Measurements from ENCODE around the gene CD52. TPM values are rescaled to one million over a fixed set of nuclear protein-coding genes. Genes with fewer than 3 reads are reported as not detected.

Gene CD52, protein sequence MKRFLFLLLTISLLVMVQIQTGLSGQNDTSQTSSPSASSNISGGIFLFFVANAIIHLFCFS
- total RNA-seq, result not detected in 2 replicates

DNA sequence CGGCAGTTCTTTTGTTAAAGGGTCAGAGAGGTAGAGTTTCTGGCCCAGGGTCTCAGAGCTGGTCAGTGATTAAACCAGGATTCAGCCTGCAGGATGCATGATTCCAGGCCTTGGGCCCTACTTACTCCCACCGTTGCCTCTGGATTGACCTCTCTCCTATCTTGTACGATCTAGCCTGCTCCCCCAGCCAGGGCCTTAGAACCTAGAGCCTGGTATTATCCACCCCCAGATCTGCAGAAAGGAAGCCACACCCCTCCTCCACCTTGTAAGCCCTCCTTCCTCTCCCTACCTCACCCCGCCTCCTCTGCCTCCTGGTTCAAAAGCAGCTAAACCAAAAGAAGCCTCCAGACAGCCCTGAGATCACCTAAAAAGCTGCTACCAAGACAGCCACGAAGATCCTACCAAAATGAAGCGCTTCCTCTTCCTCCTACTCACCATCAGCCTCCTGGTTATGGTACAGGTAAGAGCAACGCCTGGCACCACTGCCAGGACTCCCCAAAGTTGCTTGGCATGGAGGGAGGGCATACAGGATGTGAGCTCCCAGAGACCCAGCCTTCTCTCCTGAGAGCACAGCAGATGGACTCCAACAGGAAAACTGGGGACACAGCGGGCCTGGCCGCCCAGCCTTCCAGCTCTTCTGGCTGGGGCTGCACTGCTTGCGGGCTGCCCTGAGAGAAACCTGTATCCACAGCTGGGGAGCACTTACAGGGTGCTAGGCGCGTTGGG, at the start of gene CD52:
Gene CD52 (plus strand): TSS at position 347 of the 726 bp plus-strand sequence. CDS start 60 bp downstream, at position 407.
- DNase-seq (ENCODE audit: low read depth, low spot score), result no peak

DNA sequence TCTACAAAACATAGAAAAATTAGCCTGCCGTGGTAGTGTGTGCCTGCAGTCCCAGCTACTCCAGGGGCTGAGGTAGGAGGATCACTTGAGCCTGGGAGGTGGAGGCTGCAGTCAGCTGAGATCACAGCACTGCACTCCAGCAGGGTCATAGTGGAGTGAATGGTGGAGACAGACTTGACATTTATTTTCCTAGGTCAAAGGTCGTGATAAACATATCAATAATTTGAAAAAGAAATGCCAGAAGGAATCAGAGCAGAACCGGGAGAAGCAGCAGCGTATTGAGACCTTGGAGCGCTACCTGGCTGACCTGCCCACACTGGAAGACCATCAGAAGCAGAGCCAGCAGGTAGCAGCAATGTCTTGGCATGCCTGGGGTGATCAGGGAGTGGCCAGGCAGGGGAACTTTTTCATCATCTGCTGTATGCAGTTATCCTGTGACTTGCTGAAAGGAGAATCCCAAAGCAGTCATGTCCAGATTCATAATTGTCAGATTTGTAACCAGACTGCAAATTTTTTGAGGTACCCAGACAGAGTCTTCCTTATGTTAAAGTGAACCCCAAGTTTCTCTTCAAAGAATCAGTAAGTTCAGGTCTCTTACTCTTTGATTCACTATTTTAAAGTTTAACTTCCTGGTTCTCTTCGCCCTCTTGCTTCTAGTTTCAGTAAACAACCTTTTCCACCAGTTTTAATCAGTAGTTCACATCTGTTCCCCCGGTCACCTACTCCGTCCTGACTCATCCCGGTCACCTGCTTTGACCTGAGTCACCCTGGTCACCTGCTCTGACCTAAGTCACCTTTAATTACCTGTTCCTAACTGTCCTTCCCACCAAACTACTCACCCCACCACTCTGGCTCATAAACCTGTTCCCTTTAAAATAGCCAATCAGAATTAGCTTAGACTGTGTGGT, 49.2 kb upstream of the CD52 start:
- no peak for DNase-seq (ENCODE audit: low read depth, low spot score)

DNA sequence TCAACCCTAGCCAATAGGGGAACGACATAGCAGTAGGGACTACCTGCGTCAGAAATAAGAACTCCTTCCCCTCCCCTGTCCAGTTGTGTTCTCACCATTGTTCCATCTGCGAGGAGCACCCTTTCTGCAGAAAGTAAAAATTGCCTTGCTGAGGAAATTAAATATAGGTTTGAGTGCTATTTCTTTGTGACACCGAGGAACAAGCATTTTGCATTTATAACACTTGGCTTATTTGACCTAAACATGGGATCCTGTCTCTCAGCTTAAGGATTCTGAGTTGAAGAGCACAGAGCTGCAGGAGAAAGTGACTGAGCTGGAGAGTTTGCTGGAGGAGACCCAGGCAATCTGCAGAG, 48.6 kb upstream of the CD52 start:
- no peak for DNase-seq (ENCODE audit: low read depth, low spot score)

DNA sequence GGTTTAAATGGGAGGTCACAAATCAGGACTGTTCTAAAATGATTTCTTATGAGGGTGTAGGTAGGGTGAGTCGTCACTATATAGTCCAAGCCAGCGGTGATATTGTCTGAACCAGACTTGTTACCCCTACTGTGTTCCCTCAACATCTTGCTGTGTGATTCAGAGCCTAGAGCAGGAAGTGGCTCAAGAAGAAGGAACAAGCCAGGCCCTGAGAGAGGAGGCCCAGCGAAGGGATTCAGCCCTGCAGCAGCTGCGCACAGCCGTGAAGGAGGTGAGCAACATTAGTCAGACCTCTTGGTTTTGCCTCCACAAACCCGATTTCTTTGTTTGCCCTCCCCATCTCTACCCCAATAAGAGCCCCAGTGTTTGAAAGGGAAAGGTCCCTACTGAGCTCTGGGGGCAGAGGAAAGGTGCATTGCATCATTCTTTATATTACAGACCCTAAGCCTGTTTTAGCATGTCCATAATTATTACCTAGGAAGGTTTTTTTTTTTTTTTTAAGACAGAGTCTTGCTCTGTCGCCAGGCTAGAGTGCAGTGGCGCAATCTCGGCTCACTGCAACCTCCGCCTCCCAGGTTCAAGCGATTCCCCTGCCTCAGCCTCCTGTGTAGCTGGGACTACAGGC, 42.8 kb upstream of the CD52 start:
- no peak for DNase-seq (ENCODE audit: low read depth, low spot score)

DNA sequence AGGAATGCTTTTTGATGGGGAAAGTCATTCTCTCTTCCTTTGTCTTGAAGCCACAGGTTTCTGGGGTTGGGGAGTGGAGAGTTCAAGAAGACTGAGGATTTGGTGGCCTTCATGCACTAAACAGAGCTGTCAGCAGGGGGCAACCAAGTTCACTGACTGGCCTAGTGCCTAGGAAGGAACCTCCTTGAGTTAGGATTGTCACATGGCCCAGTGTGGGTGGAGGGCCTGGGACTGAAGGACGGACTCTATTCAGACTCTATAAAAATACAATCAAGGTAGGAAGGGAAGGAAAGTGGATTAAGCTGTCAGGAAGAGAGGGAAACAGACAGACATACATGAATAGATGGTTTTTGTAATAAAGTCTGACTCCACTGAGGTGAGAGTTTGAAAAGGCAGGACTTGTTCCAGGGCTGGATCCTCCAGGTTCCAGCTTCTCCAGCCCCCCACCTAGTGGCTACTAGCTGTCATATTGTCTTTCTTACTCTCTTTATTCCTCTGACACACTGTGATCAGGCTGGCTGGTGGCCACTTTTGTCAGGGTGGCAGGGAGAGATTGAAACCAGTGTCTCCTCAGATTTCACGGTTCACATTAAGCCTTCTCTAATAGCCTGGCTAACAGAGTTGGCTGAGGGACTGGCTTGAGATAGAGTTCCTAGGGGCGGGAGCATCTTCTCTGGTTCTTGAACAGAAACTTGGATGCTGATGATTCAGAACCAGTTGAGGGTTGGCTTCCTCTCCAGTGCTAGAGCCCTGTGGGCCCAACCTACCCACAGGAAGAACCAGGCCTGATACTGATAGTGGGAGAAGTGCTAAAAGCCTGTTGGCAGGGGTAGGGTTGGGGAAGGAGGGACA, 42.0 kb upstream of the CD52 start:
- peak; percentile 67 for DNase-seq (ENCODE audit: low read depth, low spot score)

DNA sequence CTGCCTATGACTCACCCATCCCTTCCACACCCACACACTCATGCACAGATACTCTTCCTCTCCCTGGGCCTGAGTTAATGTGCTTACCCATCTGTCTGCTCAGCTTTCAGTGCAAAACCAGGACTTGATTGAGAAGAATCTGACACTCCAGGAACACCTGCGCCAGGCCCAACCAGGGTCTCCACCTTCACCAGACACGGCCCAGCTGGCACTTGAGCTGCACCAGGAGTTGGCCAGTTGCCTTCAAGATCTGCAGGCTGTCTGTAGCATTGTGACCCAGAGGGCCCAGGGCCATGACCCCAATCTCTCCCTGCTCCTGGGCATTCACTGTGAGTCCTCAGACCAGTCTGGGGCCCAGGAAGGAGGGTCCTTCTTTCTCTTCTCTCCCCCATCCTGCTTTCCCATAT, 41.3 kb upstream of the CD52 start:
- no peak for DNase-seq (ENCODE audit: low read depth, low spot score)

DNA sequence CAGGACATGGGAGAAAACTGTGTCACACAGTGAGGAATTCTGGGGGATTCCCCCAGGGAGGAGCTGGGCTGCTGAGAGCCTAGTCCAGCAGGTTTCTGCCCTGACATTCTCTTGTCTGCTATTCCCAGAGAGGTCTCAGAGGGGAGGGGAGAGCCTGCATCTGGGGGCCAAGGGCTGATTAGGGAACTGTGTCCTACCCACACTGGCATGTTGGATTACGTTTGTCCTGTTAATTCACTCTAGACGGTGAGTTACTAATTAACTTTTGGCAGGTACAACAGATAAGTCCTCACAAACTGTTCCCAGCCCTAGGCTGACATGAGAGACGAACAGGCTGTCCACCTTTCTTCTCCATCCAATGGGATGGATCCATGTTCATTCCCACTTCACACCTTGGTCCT, 40.5 kb upstream of the CD52 start:
- no peak for DNase-seq (ENCODE audit: low read depth, low spot score)

DNA sequence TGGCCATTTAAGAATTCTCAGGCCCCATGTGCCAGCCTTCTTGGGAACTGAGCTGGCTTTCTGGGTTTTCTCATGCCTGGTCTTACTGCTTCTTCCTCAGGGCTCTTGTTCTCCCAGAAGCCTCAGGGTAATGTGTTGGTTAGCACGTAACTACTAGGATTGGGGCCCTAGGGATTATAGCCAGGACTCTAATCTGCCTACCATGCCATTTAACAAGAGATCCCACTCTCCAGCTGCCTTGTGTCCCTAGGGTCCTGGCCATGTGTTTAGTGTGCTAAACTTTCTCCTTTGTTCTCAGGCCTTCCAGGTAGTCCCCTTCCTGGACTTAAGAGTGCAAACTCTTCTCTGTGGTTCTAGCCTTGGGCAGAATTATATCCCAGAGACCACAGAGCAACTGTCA, 40.0 kb upstream of the CD52 start:
- DNase-seq (ENCODE audit: low read depth, low spot score), result no peak

DNA sequence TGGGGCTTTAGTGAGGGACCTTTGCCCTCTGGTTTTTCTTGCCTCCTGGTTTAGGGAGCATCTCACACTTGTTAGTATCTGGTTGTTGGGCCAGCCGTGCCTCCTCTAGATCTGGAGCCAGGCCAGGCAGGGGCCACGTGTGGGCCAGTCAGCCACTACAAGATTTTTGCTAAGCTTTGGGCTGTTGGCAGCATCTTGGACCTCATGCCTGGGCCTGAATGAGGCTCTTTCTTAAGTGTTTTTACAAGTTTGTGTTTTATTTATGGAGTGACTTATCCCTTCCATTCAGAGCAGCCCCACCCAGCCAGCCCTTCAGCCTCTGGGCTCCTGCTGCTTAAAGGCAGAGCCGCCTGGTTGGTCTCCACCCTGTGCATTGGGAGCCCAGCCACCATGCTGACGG, 39.5 kb upstream of the CD52 start:
- DNase-seq (ENCODE audit: low read depth, low spot score), result no peak

DNA sequence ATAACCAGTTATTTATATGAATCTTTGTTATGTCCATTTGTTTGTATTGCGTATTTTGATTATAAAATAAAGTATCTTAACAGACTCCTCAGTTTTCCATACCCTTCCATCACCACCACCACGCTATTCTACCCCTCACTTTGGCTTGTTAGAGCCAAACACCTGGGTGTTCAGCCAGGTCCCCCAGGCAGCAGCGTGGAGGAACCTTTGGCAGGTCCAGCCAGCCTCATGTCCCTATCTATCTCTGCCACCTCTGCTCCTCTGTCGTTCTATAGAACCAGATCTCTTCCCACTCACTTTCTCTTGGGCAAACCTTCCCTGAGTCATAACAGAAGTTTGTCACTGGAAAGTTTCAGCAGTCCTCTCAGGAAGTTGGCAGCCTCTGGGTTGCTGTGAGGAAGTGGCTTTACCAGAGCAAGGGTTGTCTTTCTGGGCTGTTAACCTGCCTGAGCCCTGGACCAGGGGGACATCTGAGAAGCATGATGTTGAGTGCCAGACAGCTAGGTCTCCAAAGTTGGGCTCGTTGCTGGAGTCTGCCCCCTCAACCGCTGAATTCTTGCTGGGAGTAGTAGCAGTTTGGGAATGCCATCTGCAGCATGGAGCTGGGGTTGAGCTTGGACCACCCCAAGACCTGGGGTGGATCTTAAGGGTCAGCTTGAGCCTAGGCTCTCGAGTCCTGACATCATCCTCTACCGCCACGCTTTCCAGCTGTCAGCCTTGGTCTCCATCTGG, 38.9 kb upstream of the CD52 start:
- DNase-seq (ENCODE audit: low read depth, low spot score), result no peak

DNA sequence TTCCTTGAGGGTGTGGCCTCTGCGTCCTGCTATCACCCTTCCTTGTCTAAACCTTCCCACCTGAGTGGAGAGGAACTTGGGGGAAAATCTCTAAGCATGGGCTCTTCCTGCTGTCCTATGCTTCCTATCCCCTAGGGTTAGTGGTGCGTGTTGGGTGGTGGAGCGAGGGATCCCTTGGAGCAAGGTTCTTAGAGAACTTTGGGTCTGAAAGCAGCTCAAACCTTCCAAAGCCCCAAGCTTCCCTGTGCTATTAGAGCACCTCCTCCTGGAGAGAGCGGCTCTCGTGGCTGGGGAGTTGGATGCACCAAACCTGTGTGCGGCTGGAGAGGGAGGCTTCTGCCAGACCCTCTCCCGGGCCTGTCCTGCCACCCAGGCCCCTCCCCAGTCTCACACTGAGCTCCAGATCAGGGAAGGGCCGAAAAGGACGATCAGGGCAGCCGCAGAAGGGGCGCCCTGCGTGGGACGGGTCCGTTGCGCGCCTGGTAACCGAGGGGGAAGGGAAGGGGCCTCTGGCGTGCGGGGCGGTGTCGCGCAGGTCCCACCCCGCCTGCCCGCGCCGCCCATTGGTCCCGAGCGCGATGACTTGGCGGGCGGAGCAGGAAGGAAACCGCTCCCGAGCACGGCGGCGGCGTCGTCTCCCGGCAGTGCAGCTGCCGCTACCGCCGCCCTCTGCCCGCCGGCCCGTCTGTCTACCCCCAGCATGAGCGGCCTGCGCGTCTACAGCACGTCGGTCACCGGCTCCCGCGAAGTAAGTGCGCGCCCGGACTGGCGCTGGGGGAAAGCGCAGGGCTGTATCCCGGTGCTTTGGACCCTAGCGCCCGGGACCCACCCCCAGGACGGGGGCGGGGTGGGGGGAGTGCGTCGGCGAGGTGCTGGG, 38.1 kb upstream of the CD52 start, which contains the start of gene SH3BGRL3:
Gene SH3BGRL3 (plus strand): TSS at position 631 of the 877 bp plus-strand sequence. CDS start 70 bp downstream, at position 701.
- DNase-seq (ENCODE audit: low read depth, low spot score), result peak; percentile 40

DNA sequence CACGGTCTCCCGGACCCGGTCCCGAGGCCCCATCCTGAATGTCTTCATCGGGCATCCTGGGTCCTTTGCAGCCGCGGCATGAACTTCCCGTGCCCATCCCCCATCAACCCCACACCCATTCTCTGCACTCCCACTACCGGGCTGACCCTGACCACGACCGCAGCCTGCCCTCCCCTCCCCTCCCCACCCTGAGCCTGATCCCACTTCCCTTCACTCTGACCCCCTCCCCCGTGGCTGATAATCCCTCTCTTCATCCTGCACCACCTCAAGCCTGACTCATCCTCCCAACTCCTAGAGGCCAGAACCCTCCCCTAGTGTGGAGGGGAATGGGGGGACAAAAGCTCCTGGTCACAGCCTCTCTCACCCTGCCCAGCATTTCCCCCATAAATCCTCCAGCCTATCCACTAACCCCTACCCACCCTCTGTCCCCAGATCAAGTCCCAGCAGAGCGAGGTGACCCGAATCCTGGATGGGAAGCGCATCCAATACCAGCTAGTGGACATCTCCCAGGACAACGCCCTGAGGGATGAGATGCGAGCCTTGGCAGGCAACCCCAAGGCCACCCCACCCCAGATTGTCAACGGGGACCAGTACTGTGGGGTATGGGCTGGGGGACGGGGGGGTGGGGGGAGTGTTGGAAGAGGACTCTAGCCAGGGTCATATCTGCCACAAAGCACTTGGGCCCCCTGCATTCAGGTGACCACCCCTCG, 37.3 kb upstream of the CD52 start:
- DNase-seq (ENCODE audit: low read depth, low spot score), result no peak

DNA sequence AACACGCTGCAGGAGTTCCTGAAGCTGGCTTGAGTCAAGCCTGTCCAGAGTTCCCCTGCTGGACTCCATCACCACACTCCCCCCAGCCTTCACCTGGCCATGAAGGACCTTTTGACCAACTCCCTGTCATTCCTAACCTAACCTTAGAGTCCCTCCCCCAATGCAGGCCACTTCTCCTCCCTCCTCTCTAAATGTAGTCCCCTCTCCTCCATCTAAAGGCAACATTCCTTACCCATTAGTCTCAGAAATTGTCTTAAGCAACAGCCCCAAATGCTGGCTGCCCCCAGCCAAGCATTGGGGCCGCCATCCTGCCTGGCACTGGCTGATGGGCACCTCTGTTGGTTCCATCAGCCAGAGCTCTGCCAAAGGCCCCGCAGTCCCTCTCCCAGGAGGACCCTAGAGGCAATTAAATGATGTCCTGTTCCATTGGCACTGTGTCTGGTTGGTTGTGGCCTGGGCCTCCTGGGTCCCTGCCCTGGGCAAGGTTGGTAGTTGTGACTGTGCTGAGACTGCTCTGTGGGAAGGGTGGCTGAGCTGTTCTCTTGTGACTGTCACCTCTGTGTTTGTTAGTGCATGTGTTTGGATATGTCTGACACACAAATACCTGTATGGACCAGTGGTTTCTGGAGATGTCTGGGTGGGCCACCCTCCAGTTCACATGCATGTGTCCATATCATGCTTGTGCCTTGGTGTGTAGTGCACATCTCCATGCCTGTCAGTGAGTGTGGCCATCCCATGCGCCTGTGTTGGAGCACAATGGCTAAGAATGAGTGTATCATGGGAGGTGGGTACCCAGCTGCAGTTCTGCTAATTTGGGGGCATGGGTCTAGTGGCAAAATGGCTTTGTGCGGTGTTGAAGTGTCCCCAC, 36.4 kb upstream of the CD52 start:
- DNase-seq (ENCODE audit: low read depth, low spot score), result no peak

DNA sequence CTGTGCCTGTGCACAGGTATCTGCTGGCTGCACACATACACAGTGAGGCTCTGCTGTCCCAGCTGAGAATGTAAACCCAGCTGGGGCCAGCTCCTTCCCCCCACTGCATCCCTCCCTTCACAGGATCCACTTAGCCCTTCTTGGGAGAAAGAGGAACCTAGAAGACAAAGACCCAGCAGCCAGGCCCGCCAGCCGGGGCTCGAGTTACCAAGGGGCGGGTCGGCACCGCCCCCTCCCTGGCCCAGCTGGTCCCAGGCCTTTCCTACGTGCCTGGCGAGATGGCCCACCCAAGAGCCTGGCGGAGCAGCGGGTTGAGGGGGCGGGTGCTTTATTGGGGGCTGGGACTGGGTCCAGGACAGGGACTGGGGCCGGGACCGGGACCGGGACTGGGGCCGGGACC, 35.8 kb upstream of the CD52 start:
- DNase-seq (ENCODE audit: low read depth, low spot score), result no peak

DNA sequence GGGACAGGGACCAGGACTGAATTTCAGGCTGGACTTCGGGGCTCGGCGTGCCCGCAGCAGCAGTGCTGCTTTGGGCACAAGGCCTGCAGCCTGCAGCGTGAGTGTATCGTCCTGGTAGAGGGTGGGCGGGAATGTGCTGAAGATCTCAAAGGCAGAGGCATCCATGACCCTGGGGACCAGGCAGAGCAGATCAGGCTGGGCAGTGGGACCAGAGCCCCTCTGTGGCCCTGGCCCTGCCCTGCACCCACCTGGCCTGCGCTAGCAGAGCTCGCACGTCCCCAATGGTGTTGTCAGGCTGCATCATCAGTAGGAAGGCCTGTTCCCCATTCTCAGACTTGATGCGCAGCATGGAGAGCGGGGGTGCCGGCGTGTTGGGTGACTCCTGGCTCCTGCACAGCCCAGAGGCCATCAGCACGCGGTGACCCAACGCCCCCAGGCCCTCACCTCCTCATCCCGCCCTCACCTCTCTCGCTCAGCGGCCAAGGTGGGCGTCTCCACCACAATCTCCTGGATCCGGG, 35.3 kb upstream of the CD52 start:
- DNase-seq (ENCODE audit: low read depth, low spot score), result no peak

DNA sequence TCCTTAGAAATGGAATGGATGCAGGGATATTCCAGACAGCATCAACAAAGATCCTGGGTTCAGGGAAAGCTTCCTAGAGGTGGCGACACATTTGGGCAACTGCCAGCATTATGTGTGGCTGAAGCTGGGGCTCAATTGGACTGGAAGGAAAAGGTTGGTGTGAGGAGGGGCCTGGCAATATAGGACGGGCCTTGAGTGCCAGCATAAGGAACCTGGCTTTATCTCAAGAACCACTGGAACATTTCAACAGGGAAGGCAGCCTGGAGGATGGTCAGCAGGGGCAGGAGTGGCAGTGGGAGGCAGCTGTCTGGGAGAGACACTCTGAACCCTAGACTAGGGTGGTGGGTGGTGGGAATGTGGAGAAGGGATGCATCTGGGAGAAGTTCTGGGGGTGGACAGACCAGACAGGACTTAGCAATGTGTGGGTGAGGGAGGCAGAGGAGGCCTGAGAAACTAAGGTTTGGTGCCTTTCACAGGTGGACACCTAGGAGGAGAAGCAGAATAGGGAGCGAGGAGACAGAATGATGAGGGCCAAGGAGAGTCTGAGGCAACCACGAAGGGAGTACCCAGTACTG, 34.4 kb upstream of the CD52 start:
- no peak for DNase-seq (ENCODE audit: low read depth, low spot score)

All from pulmonary artery endothelial cell (primary cell).